ENCODE results near the gene GNAL. TPM values are rescaled to one million over a fixed set of nuclear protein-coding genes. Genes with fewer than 3 reads are reported as not detected.

Gene GNAL
- total and polyA plus RNA-seq, 2 experiments from 2014 or later, result 7.5 to 21.6 TPM

DNA sequence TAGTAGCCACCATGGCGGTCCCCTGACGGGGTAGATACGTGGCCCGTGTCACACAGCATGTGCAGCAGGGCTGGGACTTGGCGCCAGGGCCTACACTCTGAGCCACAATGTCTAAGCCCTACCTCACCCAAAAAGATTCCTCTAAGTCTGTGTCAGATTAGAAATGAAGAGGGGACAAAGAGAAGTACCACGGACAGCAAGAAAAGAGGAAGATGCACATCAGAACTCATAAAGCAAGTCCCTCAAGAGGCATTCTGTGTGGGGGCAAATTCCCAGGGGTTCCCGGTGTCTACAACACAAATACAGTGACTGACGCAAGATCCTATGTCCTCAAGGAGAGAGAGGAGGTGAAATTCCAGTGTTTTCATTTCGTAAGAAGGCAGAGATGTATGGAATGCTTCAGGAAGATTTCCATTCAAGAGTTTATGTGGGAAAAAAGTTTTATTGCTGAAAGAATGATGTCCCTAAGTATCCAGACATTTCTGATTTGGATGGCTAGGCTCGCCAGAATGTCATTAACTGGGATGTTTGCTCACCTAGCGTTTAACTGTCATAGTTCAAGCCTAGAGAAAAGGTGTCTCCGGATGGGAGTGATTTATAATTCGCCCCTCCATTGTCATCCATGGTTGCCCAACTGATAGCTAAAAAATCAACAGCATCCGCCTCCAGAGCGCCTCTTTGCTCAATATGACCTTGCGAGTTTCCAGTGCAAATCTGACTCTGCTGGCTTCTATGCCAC is 86.5 kb downstream of the GNAL start (continued):
- TF ChIP-seq, protein P1, sequence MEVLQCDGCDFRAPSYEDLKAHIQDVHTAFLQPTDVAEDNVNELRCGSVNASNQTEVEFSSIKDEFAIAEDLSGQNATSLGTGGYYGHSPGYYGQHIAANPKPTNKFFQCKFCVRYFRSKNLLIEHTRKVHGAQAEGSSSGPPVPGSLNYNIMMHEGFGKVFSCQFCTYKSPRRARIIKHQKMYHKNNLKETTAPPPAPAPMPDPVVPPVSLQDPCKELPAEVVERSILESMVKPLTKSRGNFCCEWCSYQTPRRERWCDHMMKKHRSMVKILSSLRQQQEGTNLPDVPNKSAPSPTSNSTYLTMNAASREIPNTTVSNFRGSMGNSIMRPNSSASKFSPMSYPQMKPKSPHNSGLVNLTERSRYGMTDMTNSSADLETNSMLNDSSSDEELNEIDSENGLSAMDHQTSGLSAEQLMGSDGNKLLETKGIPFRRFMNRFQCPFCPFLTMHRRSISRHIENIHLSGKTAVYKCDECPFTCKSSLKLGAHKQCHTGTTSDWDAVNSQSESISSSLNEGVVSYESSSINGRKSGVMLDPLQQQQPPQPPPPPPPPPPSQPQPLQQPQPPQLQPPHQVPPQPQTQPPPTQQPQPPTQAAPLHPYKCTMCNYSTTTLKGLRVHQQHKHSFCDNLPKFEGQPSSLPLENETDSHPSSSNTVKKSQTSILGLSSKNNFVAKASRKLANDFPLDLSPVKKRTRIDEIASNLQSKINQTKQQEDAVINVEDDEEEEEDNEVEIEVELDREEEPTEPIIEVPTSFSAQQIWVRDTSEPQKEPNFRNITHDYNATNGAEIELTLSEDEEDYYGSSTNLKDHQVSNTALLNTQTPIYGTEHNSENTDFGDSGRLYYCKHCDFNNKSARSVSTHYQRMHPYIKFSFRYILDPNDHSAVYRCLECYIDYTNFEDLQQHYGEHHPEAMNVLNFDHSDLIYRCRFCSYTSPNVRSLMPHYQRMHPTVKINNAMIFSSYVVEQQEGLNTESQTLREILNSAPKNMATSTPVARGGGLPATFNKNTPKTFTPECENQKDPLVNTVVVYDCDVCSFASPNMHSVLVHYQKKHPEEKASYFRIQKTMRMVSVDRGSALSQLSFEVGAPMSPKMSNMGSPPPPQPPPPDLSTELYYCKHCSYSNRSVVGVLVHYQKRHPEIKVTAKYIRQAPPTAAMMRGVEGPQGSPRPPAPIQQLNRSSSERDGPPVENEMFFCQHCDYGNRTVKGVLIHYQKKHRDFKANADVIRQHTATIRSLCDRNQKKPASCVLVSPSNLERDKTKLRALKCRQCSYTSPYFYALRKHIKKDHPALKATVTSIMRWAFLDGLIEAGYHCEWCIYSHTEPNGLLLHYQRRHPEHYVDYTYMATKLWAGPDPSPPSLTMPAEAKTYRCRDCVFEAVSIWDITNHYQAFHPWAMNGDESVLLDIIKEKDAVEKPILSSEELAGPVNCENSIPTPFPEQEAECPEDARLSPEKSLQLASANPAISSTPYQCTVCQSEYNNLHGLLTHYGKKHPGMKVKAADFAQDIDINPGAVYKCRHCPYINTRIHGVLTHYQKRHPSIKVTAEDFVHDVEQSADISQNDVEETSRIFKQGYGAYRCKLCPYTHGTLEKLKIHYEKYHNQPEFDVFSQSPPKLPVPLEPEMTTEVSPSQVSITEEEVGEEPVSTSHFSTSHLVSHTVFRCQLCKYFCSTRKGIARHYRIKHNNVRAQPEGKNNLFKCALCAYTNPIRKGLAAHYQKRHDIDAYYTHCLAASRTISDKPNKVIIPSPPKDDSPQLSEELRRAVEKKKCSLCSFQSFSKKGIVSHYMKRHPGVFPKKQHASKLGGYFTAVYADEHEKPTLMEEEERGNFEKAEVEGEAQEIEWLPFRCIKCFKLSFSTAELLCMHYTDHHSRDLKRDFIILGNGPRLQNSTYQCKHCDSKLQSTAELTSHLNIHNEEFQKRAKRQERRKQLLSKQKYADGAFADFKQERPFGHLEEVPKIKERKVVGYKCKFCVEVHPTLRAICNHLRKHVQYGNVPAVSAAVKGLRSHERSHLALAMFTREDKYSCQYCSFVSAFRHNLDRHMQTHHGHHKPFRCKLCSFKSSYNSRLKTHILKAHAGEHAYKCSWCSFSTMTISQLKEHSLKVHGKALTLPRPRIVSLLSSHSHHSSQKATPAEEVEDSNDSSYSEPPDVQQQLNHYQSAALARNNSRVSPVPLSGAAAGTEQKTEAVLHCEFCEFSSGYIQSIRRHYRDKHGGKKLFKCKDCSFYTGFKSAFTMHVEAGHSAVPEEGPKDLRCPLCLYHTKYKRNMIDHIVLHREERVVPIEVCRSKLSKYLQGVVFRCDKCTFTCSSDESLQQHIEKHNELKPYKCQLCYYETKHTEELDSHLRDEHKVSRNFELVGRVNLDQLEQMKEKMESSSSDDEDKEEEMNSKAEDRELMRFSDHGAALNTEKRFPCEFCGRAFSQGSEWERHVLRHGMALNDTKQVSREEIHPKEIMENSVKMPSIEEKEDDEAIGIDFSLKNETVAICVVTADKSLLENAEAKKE (CRISPR knock-in tag; IDR thresholded peaks at IDR 0.05), result no peak
- TF ChIP-seq, protein P2, sequence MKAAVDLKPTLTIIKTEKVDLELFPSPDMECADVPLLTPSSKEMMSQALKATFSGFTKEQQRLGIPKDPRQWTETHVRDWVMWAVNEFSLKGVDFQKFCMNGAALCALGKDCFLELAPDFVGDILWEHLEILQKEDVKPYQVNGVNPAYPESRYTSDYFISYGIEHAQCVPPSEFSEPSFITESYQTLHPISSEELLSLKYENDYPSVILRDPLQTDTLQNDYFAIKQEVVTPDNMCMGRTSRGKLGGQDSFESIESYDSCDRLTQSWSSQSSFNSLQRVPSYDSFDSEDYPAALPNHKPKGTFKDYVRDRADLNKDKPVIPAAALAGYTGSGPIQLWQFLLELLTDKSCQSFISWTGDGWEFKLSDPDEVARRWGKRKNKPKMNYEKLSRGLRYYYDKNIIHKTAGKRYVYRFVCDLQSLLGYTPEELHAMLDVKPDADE (IDR thresholded peaks at IDR 0.05), result no peak
- TF ChIP-seq JUNB (IDR thresholded peaks at IDR 0.05; ENCODE audit: unreplicated experiment) (no peak), CREB1 (CRISPR knock-in tag; IDR thresholded peaks at IDR 0.05; ENCODE audit: low read depth) (no peak)

DNA sequence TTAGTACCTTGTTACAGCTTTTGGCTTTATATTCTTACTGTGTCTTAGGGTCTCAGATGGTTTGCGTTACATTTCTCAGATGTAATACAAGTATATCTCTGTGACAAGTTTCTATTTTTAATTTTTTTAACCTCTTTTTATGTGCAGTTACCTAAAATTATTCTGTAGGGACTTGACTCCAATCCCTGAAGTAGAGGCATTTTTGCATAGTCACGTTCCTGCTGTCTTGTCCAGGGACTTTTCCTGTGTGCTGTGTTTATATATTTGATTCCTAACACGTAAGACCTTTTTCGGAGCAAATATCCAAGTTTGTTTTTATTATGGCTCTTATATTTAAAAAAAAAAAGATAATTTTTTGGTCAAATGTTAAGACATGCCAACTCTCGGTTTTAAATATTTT is 91.0 kb downstream of the GNAL start:
- Histone ChIP-seq H3K4me3 (no peak overlapping the region), H4K20me1 (replicated peaks; ENCODE audit: insufficient read depth) (no peaks in the 10 kb centered on the region), H2AFZ (no peak overlapping the region), H3K4me2 (no peak overlapping the region), H3K36me3 (ENCODE audit: insufficient read depth) (no peaks in the 10 kb centered on the region), H3K27me3 (ENCODE audit: insufficient read depth) (no peaks in the 10 kb centered on the region), H3F3A (replicated peaks; ENCODE audit: low read depth) (no peaks in the 10 kb centered on the region), H3K4me1 (ENCODE audit: insufficient read depth) (peaks cover 14% of the 10 kb centered on the region), H3K79me2 (replicated peaks; ENCODE audit: insufficient read depth) (no peaks in the 10 kb centered on the region), H3K9me2 (ENCODE audit: insufficient read depth) (peaks cover 14% of the 10 kb centered on the region; the same call in 1 of the 2 replicates), H3K27ac (ENCODE audit: low read depth) (no peak overlapping the region)
- H3K27me3 Mint-ChIP-seq (ENCODE audit: insufficient read depth, low read depth, poor library complexity), result peaks cover 3% of the 10 kb centered on the region
- H3K4me3 Mint-ChIP-seq, result no peak overlapping the region
- no peaks in the 10 kb centered on the region for H3K9me3 Mint-ChIP-seq
- peaks cover 26% of the 10 kb centered on the region for H3K4me1 Mint-ChIP-seq
- no peaks in the 10 kb centered on the region; the same call in 2 of the 3 replicates for H3K36me3 Mint-ChIP-seq (ENCODE audit: low read depth)
- no peak for DNase-seq (ENCODE audit: low spot score)
- no peak for ATAC-seq
- H3K27ac Mint-ChIP-seq, result no peak overlapping the region
- TF ChIP-seq, protein P3, sequence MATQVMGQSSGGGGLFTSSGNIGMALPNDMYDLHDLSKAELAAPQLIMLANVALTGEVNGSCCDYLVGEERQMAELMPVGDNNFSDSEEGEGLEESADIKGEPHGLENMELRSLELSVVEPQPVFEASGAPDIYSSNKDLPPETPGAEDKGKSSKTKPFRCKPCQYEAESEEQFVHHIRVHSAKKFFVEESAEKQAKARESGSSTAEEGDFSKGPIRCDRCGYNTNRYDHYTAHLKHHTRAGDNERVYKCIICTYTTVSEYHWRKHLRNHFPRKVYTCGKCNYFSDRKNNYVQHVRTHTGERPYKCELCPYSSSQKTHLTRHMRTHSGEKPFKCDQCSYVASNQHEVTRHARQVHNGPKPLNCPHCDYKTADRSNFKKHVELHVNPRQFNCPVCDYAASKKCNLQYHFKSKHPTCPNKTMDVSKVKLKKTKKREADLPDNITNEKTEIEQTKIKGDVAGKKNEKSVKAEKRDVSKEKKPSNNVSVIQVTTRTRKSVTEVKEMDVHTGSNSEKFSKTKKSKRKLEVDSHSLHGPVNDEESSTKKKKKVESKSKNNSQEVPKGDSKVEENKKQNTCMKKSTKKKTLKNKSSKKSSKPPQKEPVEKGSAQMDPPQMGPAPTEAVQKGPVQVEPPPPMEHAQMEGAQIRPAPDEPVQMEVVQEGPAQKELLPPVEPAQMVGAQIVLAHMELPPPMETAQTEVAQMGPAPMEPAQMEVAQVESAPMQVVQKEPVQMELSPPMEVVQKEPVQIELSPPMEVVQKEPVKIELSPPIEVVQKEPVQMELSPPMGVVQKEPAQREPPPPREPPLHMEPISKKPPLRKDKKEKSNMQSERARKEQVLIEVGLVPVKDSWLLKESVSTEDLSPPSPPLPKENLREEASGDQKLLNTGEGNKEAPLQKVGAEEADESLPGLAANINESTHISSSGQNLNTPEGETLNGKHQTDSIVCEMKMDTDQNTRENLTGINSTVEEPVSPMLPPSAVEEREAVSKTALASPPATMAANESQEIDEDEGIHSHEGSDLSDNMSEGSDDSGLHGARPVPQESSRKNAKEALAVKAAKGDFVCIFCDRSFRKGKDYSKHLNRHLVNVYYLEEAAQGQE (IDR thresholded peaks at IDR 0.05; ENCODE audit: unreplicated experiment), result no peak
- TF ChIP-seq POLR2AphosphoS5 (IDR thresholded peaks at IDR 0.05; ENCODE audit: low read depth) (no peak), JUNB (IDR thresholded peaks at IDR 0.05; ENCODE audit: unreplicated experiment) (no peak), EZH2 (IDR thresholded peaks at IDR 0.05; ENCODE audit: low read depth, unreplicated experiment) (no peak), EZH2phosphoT487 (IDR thresholded peaks at IDR 0.05; ENCODE audit: unreplicated experiment) (no peak), CREB1 (CRISPR knock-in tag; IDR thresholded peaks at IDR 0.05; ENCODE audit: low read depth) (no peak), NANOG (IDR thresholded peaks at IDR 0.05; ENCODE audit: borderline replicate concordance) (no peak), ZNF114 (CRISPR knock-in tag; IDR thresholded peaks at IDR 0.05) (no peak), ZNF331 (CRISPR knock-in tag; IDR thresholded peaks at IDR 0.05; ENCODE audit: low read depth) (no peak)
- TF ChIP-seq, protein P4, sequence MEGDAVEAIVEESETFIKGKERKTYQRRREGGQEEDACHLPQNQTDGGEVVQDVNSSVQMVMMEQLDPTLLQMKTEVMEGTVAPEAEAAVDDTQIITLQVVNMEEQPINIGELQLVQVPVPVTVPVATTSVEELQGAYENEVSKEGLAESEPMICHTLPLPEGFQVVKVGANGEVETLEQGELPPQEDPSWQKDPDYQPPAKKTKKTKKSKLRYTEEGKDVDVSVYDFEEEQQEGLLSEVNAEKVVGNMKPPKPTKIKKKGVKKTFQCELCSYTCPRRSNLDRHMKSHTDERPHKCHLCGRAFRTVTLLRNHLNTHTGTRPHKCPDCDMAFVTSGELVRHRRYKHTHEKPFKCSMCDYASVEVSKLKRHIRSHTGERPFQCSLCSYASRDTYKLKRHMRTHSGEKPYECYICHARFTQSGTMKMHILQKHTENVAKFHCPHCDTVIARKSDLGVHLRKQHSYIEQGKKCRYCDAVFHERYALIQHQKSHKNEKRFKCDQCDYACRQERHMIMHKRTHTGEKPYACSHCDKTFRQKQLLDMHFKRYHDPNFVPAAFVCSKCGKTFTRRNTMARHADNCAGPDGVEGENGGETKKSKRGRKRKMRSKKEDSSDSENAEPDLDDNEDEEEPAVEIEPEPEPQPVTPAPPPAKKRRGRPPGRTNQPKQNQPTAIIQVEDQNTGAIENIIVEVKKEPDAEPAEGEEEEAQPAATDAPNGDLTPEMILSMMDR (conservative IDR thresholded peaks at IDR 0.05; ENCODE audit: low read depth in 2 of 2), result no peak

Data from GM23338 (cell line).